HG03342 (cell line): Measurements from ENCODE around the gene PFKFB4.

Experiments
- ATAC-seq: cut with Tn5 transposase; IDR thresholded peaks from one replicate; pipeline ENCODE4 v1.9.1; 2021; ENCODE audit warnings: mild to moderate bottlenecking, moderate library complexity; ENCODE audit not compliant: unreplicated experiment

PFKFB4 gene

GRCh38 chr3:48585411-48585810 lies 28.8 kb upstream of the PFKFB4 start:
- no peak for ATAC-seq

- no peak for ATAC-seq
Measured at GRCh38 chr3:48584836-48585235, 28.2 kb upstream of the PFKFB4 start.

DNA sequence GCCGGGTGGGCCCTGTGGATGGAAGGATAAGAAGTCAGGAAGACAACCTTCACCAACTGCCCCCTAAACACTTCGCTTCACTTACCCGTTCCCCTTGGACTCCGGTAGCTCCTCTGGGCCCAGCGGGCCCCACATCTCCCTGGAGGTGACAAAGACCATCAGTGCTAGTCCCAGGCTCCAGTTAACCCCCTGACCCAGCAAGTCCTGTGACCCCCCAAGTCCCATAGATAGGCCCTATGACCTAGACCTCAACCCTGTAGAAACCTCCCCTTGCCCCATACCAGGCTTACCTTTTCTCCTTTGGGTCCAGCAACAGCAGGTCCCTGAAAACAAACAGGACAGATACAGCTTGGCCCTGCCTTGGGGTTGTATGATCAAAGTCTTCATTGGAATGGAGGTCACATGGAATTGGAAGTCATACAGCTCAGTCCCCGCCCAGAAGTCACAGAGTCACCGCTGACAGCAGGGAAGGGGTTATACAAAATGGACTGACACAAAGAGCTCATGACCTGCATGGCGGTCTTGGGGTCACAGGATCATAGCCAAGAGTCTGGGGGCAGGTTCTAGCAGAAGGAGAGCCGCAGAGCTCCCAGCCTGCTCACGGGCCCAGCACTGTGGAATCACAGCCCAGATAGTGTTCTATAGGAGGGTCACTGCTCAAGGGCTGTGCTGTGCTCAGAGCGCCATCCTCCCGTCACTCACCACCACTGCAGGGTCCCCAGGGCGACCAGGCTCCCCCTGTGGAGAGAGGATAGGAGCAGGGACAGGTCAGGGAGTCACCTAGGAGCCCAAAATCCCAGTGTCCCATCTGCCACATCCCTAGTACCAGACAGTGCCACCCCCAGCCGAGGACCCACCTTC lies 25.2 kb upstream of the PFKFB4 start:
- no peak for ATAC-seq

GRCh38 chr3:48576647-48577046 lies 20.0 kb upstream of the PFKFB4 start:
- ATAC-seq = no peak

GRCh38 chr3:48575366-48575765 lies 18.8 kb upstream of the PFKFB4 start:
- ATAC-seq = no peak

- no peak for ATAC-seq
Measured at GRCh38 chr3:48573973-48574585, 17.5 kb upstream of the PFKFB4 start.

GRCh38 chr3:48572517-48572916 lies 15.9 kb upstream of the PFKFB4 start:
- no peak for ATAC-seq

DNA sequence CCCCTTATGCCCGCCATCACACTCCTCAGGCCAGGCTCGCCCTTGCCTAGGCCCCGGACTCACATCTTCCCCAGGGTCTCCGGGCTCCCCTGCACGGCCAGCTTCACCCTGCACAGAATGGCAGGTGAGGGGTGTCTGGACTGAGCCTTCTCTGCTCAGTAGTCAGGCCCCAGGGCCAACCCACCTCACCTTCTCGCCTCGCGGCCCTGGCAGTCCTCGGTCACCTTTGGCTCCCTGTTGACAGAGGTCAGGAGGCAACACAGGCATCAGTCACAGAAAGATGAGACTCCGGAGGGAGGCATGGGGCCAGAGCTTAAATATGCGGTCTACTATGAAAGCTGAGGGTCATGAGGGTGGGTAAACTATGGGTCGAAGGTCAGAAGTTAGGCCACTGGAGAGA lies 15.3 kb upstream of the PFKFB4 start:
- no peak for ATAC-seq

DNA sequence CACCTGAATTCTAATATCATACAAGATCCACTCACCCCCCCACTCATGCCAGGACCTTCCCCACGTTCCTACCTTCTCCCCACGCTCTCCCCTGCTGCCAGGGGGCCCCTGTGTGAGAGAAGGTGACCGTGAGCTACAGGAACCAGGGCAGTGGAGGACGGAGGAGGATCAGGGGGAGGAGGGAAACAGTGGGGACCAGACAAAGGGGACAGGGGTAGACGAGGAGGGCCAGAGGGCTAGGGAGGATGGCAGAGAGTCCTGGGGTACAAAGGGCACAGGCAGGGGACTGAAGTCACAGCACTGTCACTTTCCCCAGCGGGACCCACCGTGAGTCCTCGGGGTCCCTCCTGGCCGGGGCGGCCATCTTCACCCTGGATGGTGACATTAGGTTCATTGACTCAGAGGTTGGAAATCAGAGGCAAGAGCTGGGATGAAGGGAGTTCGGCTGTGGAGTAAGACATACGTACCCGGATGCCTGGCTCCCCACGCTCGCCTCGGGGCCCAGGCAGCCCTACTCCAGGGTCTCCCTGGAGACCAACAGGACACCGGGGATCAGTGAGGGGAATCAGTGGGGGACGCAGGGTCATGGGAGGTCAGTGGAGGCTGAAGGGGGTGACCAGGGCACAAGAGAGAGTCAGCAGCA lies 13.3 kb upstream of the PFKFB4 start:
- no peak for ATAC-seq

DNA sequence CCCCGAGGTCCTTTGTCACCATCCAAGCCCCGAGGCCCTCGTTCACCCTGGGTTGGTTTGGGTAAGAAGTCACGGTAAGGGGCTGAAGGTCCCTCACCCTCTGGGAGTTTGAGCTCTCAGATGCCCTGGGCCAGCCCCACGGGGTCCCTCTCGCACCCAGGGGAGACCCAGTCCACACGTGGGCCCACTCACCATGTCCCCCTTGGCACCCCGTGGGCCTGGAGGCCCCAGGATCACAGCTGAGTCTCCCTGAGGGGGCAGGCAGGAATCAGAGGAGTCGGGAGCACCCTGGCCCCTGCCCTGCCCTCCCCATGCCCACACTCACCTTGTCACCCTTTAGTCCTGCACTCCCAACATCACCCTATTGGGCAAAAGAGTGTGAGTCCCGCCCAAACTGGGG lies 12.8 kb upstream of the PFKFB4 start:
- ATAC-seq = no peak

- ATAC-seq = no peak
Measured at GRCh38 chr3:48568476-48568875, 11.9 kb upstream of the PFKFB4 start.

GRCh38 chr3:48567500-48567899 lies 10.9 kb upstream of the PFKFB4 start:
- ATAC-seq = no peak

DNA sequence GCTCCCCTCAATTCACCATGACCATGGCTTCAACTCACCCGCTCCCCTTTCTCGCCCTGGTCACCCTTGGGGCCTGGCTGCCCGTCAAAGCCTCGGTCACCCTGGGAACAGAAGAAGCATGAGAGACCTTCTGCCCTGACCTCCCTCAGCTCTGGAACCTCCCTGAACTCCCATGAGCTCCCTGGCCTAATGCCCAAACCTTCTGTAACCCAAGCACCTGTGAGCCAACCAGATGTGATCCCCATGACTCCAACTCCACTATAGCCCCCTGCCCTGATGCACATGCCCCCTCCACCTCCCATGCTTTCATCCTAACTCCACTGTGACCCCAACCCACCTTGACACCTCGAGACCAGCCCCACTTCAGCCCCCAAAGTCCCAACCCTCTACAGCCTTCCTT lies 10.5 kb upstream of the PFKFB4 start:
- ATAC-seq = no peak

GRCh38 chr3:48566401-48566760 lies 9.8 kb upstream of the PFKFB4 start:
- no peak for ATAC-seq

GRCh38 chr3:48565591-48566400 lies 9.2 kb upstream of the PFKFB4 start:
- no peak for ATAC-seq

GRCh38 chr3:48565186-48565585 lies 8.6 kb upstream of the PFKFB4 start:
- no peak for ATAC-seq

DNA sequence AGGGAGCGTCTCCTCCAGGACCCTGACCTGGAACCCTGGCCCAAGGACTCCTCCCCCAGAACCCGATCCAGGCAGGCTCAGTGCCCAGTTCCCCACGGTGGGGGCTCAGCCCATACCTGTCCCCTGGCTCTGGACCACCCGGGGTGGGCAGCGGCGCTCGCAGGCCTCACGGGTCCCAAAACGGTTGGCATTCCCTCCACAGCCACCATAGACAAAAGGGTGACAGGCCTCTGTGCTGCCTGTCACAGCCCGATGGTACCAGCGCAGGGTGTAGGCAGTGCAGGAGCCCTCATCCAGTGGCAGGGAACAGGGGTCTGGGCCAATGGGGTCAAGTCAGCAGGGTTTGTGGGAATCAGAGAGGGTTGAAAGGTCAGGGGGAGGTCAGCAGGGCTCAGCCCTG lies 8.1 kb upstream of the PFKFB4 start:
- ATAC-seq = no peak

DNA sequence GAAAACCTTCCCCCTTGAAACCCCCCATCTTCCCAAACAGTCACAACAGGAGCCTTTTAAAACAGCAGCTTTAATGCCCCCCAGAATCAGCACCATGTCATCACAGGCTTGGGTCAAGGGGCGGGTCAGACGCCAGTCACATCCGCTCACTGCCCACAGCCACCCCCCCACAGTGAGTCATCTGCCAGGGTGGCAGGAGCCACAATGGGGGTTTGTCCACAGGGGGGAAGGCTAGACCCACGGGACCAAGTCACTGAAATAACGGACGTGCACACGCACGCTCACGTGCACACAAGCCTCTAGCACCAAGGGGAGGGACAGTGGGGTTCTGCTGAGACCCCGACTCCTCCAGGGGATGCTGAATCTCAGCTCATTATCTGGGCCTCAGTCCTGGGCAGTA lies 7.4 kb upstream of the PFKFB4 start:
- ATAC-seq = no peak

DNA sequence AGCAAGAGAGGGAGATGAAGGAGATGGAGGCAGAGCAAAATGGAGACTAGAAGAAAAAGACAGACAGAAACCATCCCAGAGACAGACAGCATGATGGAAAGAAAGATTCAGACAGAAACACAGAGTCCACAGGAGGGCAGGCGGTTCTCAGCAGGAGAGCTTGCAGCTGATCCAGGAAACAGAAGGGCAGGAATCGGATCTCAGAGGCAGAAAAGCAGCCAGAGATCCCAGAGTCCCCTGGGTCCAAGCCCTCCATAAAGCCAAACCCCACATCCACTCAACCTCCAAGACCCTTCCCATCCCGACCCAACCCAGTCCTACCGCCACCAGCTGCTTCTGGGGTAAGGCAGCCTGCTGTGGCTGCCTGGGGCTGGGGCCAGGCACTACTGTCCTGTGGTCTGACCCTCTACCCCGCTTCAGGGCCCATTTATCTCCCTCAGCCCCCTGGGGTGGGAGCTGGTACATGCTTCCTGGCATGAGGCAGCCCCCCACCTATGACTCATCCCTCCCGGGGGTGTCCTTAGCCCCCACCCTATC lies 6.8 kb upstream of the PFKFB4 start, which contains the start of gene UCN2:
Gene UCN2 (minus strand): TSS at position 400 of the 537 bp plus-strand sequence. CDS start 657 bp downstream, outside the sequence.
- ATAC-seq = no peak

GRCh38 chr3:48562367-48563095 lies 5.9 kb upstream of the PFKFB4 start:
- ATAC-seq = no peak
